Measurements from ENCODE around the gene DSTN. TPM values are rescaled to one million over a fixed set of nuclear protein-coding genes. Genes with fewer than 3 reads are reported as not detected.

Gene DSTN
- total and polyA plus RNA-seq, 9 of the 15 experiments (the other 6 are each of a cell fraction or from before 2014, with no cell fraction given): 25.7 to 88.3 (median 61.0) TPM

GRCh38 chr20:17633221-17633849 lies 63.5 kb downstream of the DSTN start:
- intact Hi-C loops (cut with micrococcal nuclease): no loop called here
- BruUV-seq (replicated peaks): no TSS peak

More at GRCh38 chr20:17633221-17633849, 63.5 kb downstream of the DSTN start:
- no peak overlapping the region for H3K9ac ChIP-seq (ENCODE audit: insufficient read depth in 1 of 2, low read depth in 2 of 2, low read length in 2 of 2)
- ChIA-PET CTCF (ENCODE audit: low intra/inter-chr PET ratio) (no interaction called here), POLR2A (no interaction called here)
- no peak overlapping the region for H3K4me2 ChIP-seq (ENCODE audit: insufficient read depth, low read length)
- TF ChIP-seq PCBP2 (IDR thresholded peaks at IDR 0.05; ENCODE audit: low read depth, low read length, poor library complexity, severe bottlenecking) (no peak), TCF15 (CRISPR knock-in tag; IDR thresholded peaks at IDR 0.05) (no peak), CGGBP1 (CRISPR knock-in tag; IDR thresholded peaks at IDR 0.05) (no peak), HMGN3 (IDR thresholded peaks at IDR 0.05; ENCODE audit: borderline replicate concordance, extremely low read depth, insufficient read length, low read depth, low read length) (no peak), BMI1 (IDR thresholded peaks at IDR 0.05; ENCODE audit: low read length) (no peak), NR1H2 (CRISPR knock-in tag; IDR thresholded peaks at IDR 0.05) (no peak), NFXL1 (CRISPR knock-in tag; IDR thresholded peaks at IDR 0.05) (no peak), HMGXB4 (CRISPR knock-in tag; IDR thresholded peaks at IDR 0.05) (no peak), GTF2B (IDR thresholded peaks at IDR 0.05; ENCODE audit: extremely low read depth, insufficient read length) (no peak), DLX4 (CRISPR knock-in tag; IDR thresholded peaks at IDR 0.05) (no peak), ZNF184 (CRISPR knock-in tag; IDR thresholded peaks at IDR 0.05) (no peak), SMC3 (conservative IDR thresholded peaks at IDR 0.05; ENCODE audit: insufficient read depth, low read depth, low read length) (no peak), SRSF7 (optimal IDR thresholded peaks at IDR 0.05; ENCODE audit: low read depth, low read length) (no peak), SAFB (IDR thresholded peaks at IDR 0.05; ENCODE audit: borderline replicate concordance, low read depth, low read length) (no peak), HEY1 (CRISPR knock-in tag; IDR thresholded peaks at IDR 0.05; ENCODE audit: borderline replicate concordance) (no peak), SMAD4 (CRISPR knock-in tag; conservative IDR thresholded peaks at IDR 0.05) (no peak)
- 87% methylated on average over 6 of the region's 13 CpGs for WGBS (ENCODE audit: insufficient coverage, low coverage, missing lambda C conversion rate)
- ATAC-seq (no peak), FAIRE-seq (no peak), DNase-seq (ENCODE audit: extremely low read depth in 1 of 4, low spot score in 3 of 4) (no peak)
- H2AFZ ChIP-seq (ENCODE audit: low read depth, low read length): no peak overlapping the region
- no peak overlapping the region for H3K4me3 ChIP-seq
- H3K36me3 ChIP-seq (ENCODE audit: control insufficient read depth, insufficient read depth, low read length): peaks cover 25% of the 10 kb centered on the region; the same call in 2 of the 3 replicates
- H3K79me2 ChIP-seq (ENCODE audit: control insufficient read depth, insufficient read depth, low read length): no peaks in the 10 kb centered on the region
- H3K9me3 ChIP-seq (replicated peaks; ENCODE audit: control insufficient read depth, insufficient read depth, low read depth, low read length): no peaks in the 10 kb centered on the region
- no peaks in the 10 kb centered on the region for H4K20me1 ChIP-seq (replicated peaks; ENCODE audit: control insufficient read depth, insufficient read depth, low read length)
- H3K27ac ChIP-seq (ENCODE audit: extremely low read depth, low read depth, low read length): no peak overlapping the region
- no peaks in the 10 kb centered on the region for H3K27me3 ChIP-seq (ENCODE audit: control insufficient read depth in 2 of 2, insufficient read depth in 2 of 2, low read length in 2 of 2)
- no peaks in the 10 kb centered on the region for H3K9me1 ChIP-seq (ENCODE audit: control insufficient read depth, insufficient read depth, low read length)
- peaks cover 0 to 6% of the 10 kb centered on the region in 2 experiments; a peak in 2 of 5 replicates for H3K4me1 ChIP-seq (replicated peaks in 1 of 2; ENCODE audit: control insufficient read depth in 2 of 2, insufficient read depth in 2 of 2, low read length in 2 of 2)
- in situ Hi-C loops (cut with MboI): no loop called here
